GM12878 (cell line): ENCODE results near the gene SYCE1. TPM values are rescaled to one million over a fixed set of nuclear protein-coding genes. Genes with fewer than 3 reads are reported as not detected.

Source experiments
- ATAC-seq: fragments of 200-7000 bp; cut with Tn5 transposase; 3 replicates; pipeline ENCODE4 v1.9.1; 2020; ENCODE audit warnings: mild to moderate bottlenecking, moderate library complexity
- BruUV-seq: library from RNA; stranded (reverse); fragments of 400-500 nt; replicated peaks from 2 replicates; lab custom pipeline; 2021; lab: Mats Ljungman, UMichigan
- CTCF ChIA-PET: fragments of 300-600 bp; sonication (Branson Sonifier 250); formaldehyde crosslinking; extraction: SDS; loops from one replicate; lab custom pipeline; 2021; ENCODE audit warnings: inconsistent platforms; lab: Yijun Ruan, JAX
- POLR2A ChIA-PET: fragments of 350-600 bp; formaldehyde crosslinking; extraction: SDS; loops from one replicate; lab custom pipeline; 2021; ENCODE audit warnings: inconsistent platforms; lab: Charles Lee
- RAD21 ChIA-PET: fragments of 300-600 bp; sonication (Branson Sonifier 250); formaldehyde crosslinking; loops from one replicate; lab custom pipeline; 2023; ENCODE audit warnings: antibody characterized with exemption; ENCODE audit not compliant: unreplicated experiment; lab: Charles Lee
- SMC1A ChIA-PET: fragments of 300-600 bp; sonication (Branson Sonifier 250); formaldehyde crosslinking; loops from one replicate; lab custom pipeline; 2023; ENCODE audit not compliant: unreplicated experiment, uncharacterized antibody; lab: Charles Lee
- DNase-seq: peaks from one replicate; pipeline ENCODE4 v3.0.0-alpha.2; 2011; ENCODE audit warnings: low read depth, low spot score
- FAIRE-seq: peaks from 3 replicates; lab custom pipeline; 2011; peaks lifted over from hg19 to GRCh38; lab: Jason Lieb, UNC
- H2AFZ ChIP-seq: 2 replicates; pipeline ENCODE4 v1.6.0; 2011; ENCODE audit warnings: low read depth, low read length, control low read depth; ENCODE audit not compliant: control insufficient read depth
- H3K27ac ChIP-seq: 2 replicates; pipeline ENCODE4 v1.5.1; 2011; ENCODE audit warnings: control low read depth; ENCODE audit not compliant: control insufficient read depth, insufficient read depth
- H3K27me3 ChIP-seq, 2 experiments: replicated peaks in 1 of 2; 2 replicates each; pipeline versions ENCODE4 v1.6.0 to v1.6.1; 2011; ENCODE audit warnings: low read length in 1 of 2; ENCODE audit not compliant: control insufficient read depth in 2 of 2, insufficient read depth in 2 of 2
- H3K36me3 ChIP-seq, 2 experiments: 2 replicates each; pipeline ENCODE4 v1.5.1; 2011; ENCODE audit warnings: low read length in 1 of 2; ENCODE audit not compliant: control insufficient read depth in 2 of 2, insufficient read depth in 2 of 2
- H3K4me1 ChIP-seq: 2 replicates; pipeline ENCODE4 v1.6.1; 2011; ENCODE audit warnings: mild to moderate bottlenecking, low read length, moderate library complexity, mixed read lengths; ENCODE audit not compliant: control insufficient read depth, insufficient read depth
- H3K4me2 ChIP-seq: 2 replicates; pipeline ENCODE4 v1.6.0; 2011; ENCODE audit warnings: control low read depth; ENCODE audit not compliant: control insufficient read depth, insufficient read depth
- H3K4me3 ChIP-seq: fragments of 200-600 bp; sonication (generic); 2 replicates; pipeline ENCODE4 v1.5.1; 2016
- H3K79me2 ChIP-seq: 2 replicates; pipeline ENCODE4 v1.6.0; 2011; ENCODE audit warnings: low read length; ENCODE audit not compliant: control insufficient read depth, insufficient read depth
- H3K9ac ChIP-seq: 2 replicates; pipeline ENCODE4 v1.8.0; 2011; ENCODE audit warnings: low read length, control low read depth, mixed read lengths; ENCODE audit not compliant: control insufficient read depth, insufficient read depth
- H3K9me3 ChIP-seq: replicated peaks from 3 replicates; pipeline ENCODE4 v1.5.1; 2011; ENCODE audit warnings: mild to moderate bottlenecking, low read length; ENCODE audit not compliant: control insufficient read depth, insufficient read depth
- H4K20me1 ChIP-seq: 2 replicates; pipeline ENCODE4 v1.6.0; 2011; ENCODE audit not compliant: control insufficient read depth, insufficient read depth
- CEBPB ChIP-seq, 2 experiments: fragments of 150-350 bp in 1 of 2; IDR thresholded peaks; 2 replicates each; pipeline ENCODE4 v1.6.1; 2012 to 2014; ENCODE audit warnings: low read depth in 2 of 2, low read length in 2 of 2, borderline replicate concordance in 1 of 2, inconsistent platforms in 1 of 2
- RCOR1 ChIP-seq: conservative IDR thresholded peaks from 2 replicates; pipeline ENCODE4 v1.6.1; 2012; ENCODE audit warnings: low read depth, low read length, improper control_type of control experiment
- TCF3 ChIP-seq: IDR thresholded peaks from 2 replicates; pipeline ENCODE4 v1.6.1; 2012; ENCODE audit warnings: low read depth, mild to moderate bottlenecking, low read length, borderline replicate concordance; ENCODE audit not compliant: insufficient read depth
- TCF7 ChIP-seq: IDR thresholded peaks from 2 replicates; pipeline ENCODE4 v1.6.1; 2014; ENCODE audit warnings: antibody characterized with exemption, borderline replicate concordance
- USF2 ChIP-seq: IDR thresholded peaks from 2 replicates; pipeline ENCODE4 v1.6.1; 2011; ENCODE audit warnings: low read depth, low read length, improper control_type of control experiment, borderline replicate concordance
- ZNF24 ChIP-seq: fragments of 450-650 bp; IDR thresholded peaks from 2 replicates; pipeline ENCODE4 v1.6.1; 2017; ENCODE audit warnings: antibody characterized with exemption, mild to moderate bottlenecking
- WGBS: methylation state at CpG from one replicate; pipeline ENCODE4 v1.1.6; 2016; ENCODE audit warnings: low lambda C conversion rate; ENCODE audit not compliant: insufficient replicate concordance, insufficient coverage; ENCODE audit errors: missing lambda C conversion rate; 5-methylcytosine and 5-hydroxymethylcytosine counted together
- in situ Hi-C: fragments of 300-500 bp; cut with MboI; formaldehyde crosslinking; loops from 9 replicates; pipeline ENCODE4 v1.14.3; 2018; ENCODE audit warnings: mixed read lengths
- intact Hi-C: fragments of 100-400 bp; cut with micrococcal nuclease; formaldehyde crosslinking; loops from one replicate; pipeline ENCODE4 v1.14.2; 2022; ENCODE audit not compliant: unreplicated experiment
- polyA plus RNA-seq, 11 experiments: library from polyadenylated mRNA; depleted of rRNA in 4 of 11; unstranded in 6 of 11; stranded (reverse) in 5 of 11; fragments of >200 nt; fragmentation: Nextera tagmentation in 4 of 11; fragmentation: Illumina TruSeq in 1 of 11; extraction: Ambion mirVana in 4 of 11; extraction: Trizol in 1 of 11; gene quantifications; 1 replicate in 1 of 11; 2 replicates in 10 of 11; pipeline versions ENCODE4 v1.2.1 to v1.2.3, GENCODE V29; 2011 to 2016; ENCODE audit warnings: inconsistent platforms in 2 of 11, missing spikeins in 2 of 11, low read depth in 1 of 11
- total RNA-seq, 4 experiments: library from RNA; depleted of rRNA in 3 of 4; stranded (reverse); fragments of >200 nt in 3 of 4; fragmentation: Illumina TruSeq in 1 of 4; extraction: Trizol in 1 of 4; gene quantifications; 2 replicates each; pipeline versions ENCODE4 v1.2.1 to v1.2.3, GENCODE V29; 2013 to 2021

Gene SYCE1
- total and polyA plus RNA-seq, 10 of the 15 experiments (the other 5 are each of a cell fraction or from before 2014, with no cell fraction given): not detected

GRCh38 chr10:133590970-133591359, 25.6 kb upstream of the SYCE1 start:
- Histone ChIP-seq H3K4me2 (no peak overlapping the region), H3K9ac (no peak overlapping the region), H3K4me1 (no peaks in the 10 kb centered on the region), H3K36me3 (no peaks in the 10 kb centered on the region), H4K20me1 (no peaks in the 10 kb centered on the region), H3K4me3 (no peak overlapping the region), H3K9me3 (no peaks in the 10 kb centered on the region)
- intact Hi-C loops (no loop called here), in situ Hi-C loops (no loop called here)
- CTCF ChIA-PET: no interaction called here
- 17% methylated on average over 10 of the region's 10 CpGs for WGBS
- no TSS peak for BruUV-seq
- SMC1A ChIA-PET: no interaction called here
- DNase-seq (no peak), FAIRE-seq (no peak)
- RAD21 ChIA-PET: no interaction called here
- POLR2A ChIA-PET: no interaction called here
- no peak for TF ChIP-seq USF2
- TF ChIP-seq TCF3: no peak
- TF ChIP-seq RCOR1: no peak
- TF ChIP-seq TCF7: no peak
- TF ChIP-seq CEBPB (IDR thresholded peaks at IDR 0.05; ENCODE audit: borderline replicate concordance in 1 of 2, low read depth in 2 of 2, low read length in 2 of 2): no peak
- TF ChIP-seq ZNF24: no peak
- TF ChIP-seq, all 136 proteins: peak for 0
- ATAC-seq: no peak
- no peak overlapping the region for H2AFZ ChIP-seq
- no peaks in the 10 kb centered on the region for H3K79me2 ChIP-seq
- no peak overlapping the region for H3K27ac ChIP-seq
- peaks cover 0 to 1% of the 10 kb centered on the region in 2 experiments; a peak in 2 of 4 replicates for H3K27me3 ChIP-seq
